Gastroesophageal sphincter (tissue), 3 donors: ENCODE data around the gene GNAO1.

Experiments
- POLR2A ChIP-seq, 2 donors: fragments of 450-650 bp; IDR thresholded peaks; one replicate each; pipeline ENCODE4 v1.6.1; 2017; ENCODE audit warnings: antibody characterized with exemption in 2 of 2, mild to moderate bottlenecking in 2 of 2, moderate library complexity in 1 of 2
- TF ChIP-seq, protein P1 (sequence below), 4 experiments: fragments of 200-600 bp in 2 of 4; fragments of 450-650 bp in 2 of 4; sonication (generic) in 1 of 4; IDR thresholded peaks; one replicate each; pipeline ENCODE4 v1.5.1; 2017 to 2019; ENCODE audit warnings: antibody characterized with exemption in 4 of 4, mild to moderate bottlenecking in 2 of 4, moderate library complexity in 2 of 4

DNA sequence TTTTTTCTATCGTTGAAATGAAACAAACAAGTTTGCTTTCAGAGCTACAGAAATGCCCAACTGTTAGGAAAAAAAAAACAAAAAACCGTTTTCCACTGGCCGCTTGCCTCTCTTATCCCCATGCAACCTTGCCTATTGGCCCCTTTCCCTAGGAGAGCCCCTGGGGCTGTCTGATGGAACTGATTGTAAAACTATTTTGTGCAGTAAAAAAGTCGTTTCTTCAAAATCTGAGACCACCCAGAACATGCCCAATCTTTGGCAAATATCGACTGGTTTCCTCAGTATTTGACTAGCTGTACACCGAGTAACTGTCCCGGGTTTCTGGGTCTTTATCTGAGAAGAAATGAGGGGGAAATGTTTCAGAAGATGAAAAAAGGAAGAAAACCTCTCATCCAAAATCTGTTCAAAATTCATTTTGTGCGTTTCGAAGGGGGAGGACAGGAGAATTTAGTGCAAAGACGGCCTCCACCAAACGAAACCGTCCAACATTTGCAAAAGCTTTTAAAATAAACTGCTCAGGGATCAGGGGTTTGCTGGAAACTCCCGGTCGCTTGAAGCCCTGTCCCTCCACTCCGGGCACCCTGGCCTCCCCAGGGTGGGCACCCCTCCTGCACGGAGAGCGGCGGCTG is 1.1 kb upstream of the GNAO1 start:
- TF ChIP-seq, protein P1, sequence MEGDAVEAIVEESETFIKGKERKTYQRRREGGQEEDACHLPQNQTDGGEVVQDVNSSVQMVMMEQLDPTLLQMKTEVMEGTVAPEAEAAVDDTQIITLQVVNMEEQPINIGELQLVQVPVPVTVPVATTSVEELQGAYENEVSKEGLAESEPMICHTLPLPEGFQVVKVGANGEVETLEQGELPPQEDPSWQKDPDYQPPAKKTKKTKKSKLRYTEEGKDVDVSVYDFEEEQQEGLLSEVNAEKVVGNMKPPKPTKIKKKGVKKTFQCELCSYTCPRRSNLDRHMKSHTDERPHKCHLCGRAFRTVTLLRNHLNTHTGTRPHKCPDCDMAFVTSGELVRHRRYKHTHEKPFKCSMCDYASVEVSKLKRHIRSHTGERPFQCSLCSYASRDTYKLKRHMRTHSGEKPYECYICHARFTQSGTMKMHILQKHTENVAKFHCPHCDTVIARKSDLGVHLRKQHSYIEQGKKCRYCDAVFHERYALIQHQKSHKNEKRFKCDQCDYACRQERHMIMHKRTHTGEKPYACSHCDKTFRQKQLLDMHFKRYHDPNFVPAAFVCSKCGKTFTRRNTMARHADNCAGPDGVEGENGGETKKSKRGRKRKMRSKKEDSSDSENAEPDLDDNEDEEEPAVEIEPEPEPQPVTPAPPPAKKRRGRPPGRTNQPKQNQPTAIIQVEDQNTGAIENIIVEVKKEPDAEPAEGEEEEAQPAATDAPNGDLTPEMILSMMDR (IDR thresholded peaks at IDR 0.05): no peak
- TF ChIP-seq POLR2A (IDR thresholded peaks at IDR 0.05): no peak
